SK-N-MC (cell line): ENCODE measurements around the gene IL15RA.

Experiments
- EZH2 ChIP-seq: fragments of 200-600 bp; sonication (generic); IDR thresholded peaks from one replicate; pipeline ENCODE4 v1.6.1; 2017; ENCODE audit warnings: antibody characterized with exemption
- FOXP2 ChIP-seq: optimal IDR thresholded peaks from 2 replicates; pipeline ENCODE3; 2011; ENCODE audit warnings: mild to moderate bottlenecking, moderate library complexity; ENCODE audit not compliant: insufficient read depth; ENCODE audit errors: extremely low read length, control extremely low read depth
- POLR2AphosphoS5 ChIP-seq: IDR thresholded peaks from 2 replicates; pipeline ENCODE4 v1.6.1; 2012; ENCODE audit warnings: mild to moderate bottlenecking, low read depth, low read length, borderline replicate concordance

- TF ChIP-seq POLR2AphosphoS5 (no peak), EZH2 (no peak), FOXP2 (no peak)
Observed at GRCh38 chr10:5968037-5968680, 9.2 kb downstream of the IL15RA start.
